Endodermal cell (in vitro differentiated cells): Measurements from ENCODE around the gene NACC1. TPM values are rescaled to one million over a fixed set of nuclear protein-coding genes. Genes with fewer than 3 reads are reported as not detected.
A peak's percentile ranks its signal among the peaks of the same experiment; 100 is the strongest.

Experiments used
- DNase-seq: peaks from one replicate; pipeline ENCODE4 v3.0.0-alpha.2; 2017
- H3K27ac ChIP-seq: 2 replicates; pipeline ENCODE4 v1.5.1; 2013; ENCODE audit warnings: mild to moderate bottlenecking, low read depth, low read length, moderate library complexity
- H3K27me3 ChIP-seq: 2 replicates; pipeline ENCODE4 v1.6.1; 2013; ENCODE audit warnings: mild to moderate bottlenecking, low read length, moderate library complexity; ENCODE audit not compliant: insufficient read depth, control insufficient read depth, poor library complexity, severe bottlenecking
- H3K36me3 ChIP-seq: 2 replicates; pipeline ENCODE4 v1.7.0; 2013; ENCODE audit warnings: mild to moderate bottlenecking, low read length, moderate library complexity; ENCODE audit not compliant: control insufficient read depth, insufficient read depth
- H3K4me1 ChIP-seq: one replicate; pipeline ENCODE4 v1.7.0; 2013; ENCODE audit warnings: low read length; ENCODE audit not compliant: control insufficient read depth, insufficient read depth
- H3K4me3 ChIP-seq: 2 replicates; pipeline ENCODE4 v1.5.1; 2013; ENCODE audit warnings: mild to moderate bottlenecking, low read length, moderate library complexity
- H3K9ac ChIP-seq: 2 replicates; pipeline ENCODE4 v1.6.1; 2013; ENCODE audit warnings: mild to moderate bottlenecking, low read length, moderate library complexity; ENCODE audit not compliant: poor library complexity, severe bottlenecking; ENCODE audit errors: extremely low read depth
- H3K9me3 ChIP-seq: 2 replicates; pipeline ENCODE4 v1.6.1; 2013; ENCODE audit warnings: mild to moderate bottlenecking, low read length, moderate library complexity; ENCODE audit not compliant: control insufficient read depth
- H3K27ac Mint-ChIP-seq: 2 replicates; pipeline ENCODE4 v1.8.0; 2020; ENCODE audit warnings: mixed read lengths
- H3K27me3 Mint-ChIP-seq: 2 replicates; pipeline ENCODE4 v1.8.0; 2021; ENCODE audit warnings: mild to moderate bottlenecking, mixed read lengths; ENCODE audit not compliant: insufficient read depth
- H3K36me3 Mint-ChIP-seq: 2 replicates; pipeline ENCODE4 v1.8.0; 2020; ENCODE audit warnings: low read depth, mixed read lengths
- H3K4me1 Mint-ChIP-seq: 2 replicates; pipeline ENCODE4 v1.8.0; 2020; ENCODE audit warnings: mixed read lengths
- H3K4me3 Mint-ChIP-seq: 2 replicates; pipeline ENCODE4 v1.8.0; 2020; ENCODE audit warnings: mild to moderate bottlenecking, moderate library complexity, mixed read lengths
- H3K9me3 Mint-ChIP-seq: 2 replicates; pipeline ENCODE4 v1.8.0; 2020; ENCODE audit warnings: mild to moderate bottlenecking, mixed read lengths
- WGBS, 2 experiments: methylation state at CpG; one replicate each; pipeline versions ENCODE4 v1.1.5 to v1.1.7; 2013; ENCODE audit warnings: missing lambda C conversion rate in 2 of 2, mixed read lengths in 1 of 2; ENCODE audit not compliant: insufficient coverage in 1 of 2, insufficient read length in 1 of 2; 5-methylcytosine and 5-hydroxymethylcytosine counted together
- total RNA-seq, 2 donors: library from RNA; stranded (reverse); fragmentation: NEBNext Ultra II Directional in 1 of 2; extraction: Animal tissue kit (Norgen Biotek cat#: 25700) in 1 of 2; gene quantifications; 2 replicates in 1 of 2; 3 replicates in 1 of 2; pipeline ENCODE4 v1.2.1, GENCODE V29; 2021
- TF ChIP-seq, protein P1 (sequence below): fragments of 200-600 bp; sonication (generic); conservative IDR thresholded peaks from 2 replicates; pipeline ENCODE4 v1.5.0; 2021; ENCODE audit warnings: antibody characterized with exemption, mild to moderate bottlenecking

The NACC1 gene
- total RNA-seq, 2 donors from 2014 or later = 164 to 172 TPM

GRCh38 chr19:13162724-13163608 is 44.9 kb downstream of the NACC1 start:
- Mint-ChIP-seq H3K27me3 (no peaks in the 10 kb centered on the region), H3K36me3 (no peaks in the 10 kb centered on the region), H3K27ac (peak overlapping the region; percentile 99), H3K9me3 (no peaks in the 10 kb centered on the region), H3K4me3 (peak overlapping the region; percentile 58), H3K4me1 (peaks cover 20% of the 10 kb centered on the region)
- Histone ChIP-seq H3K4me1 (peaks cover 10% of the 10 kb centered on the region), H3K27ac (peak overlapping the region; percentile 97), H3K36me3 (no peaks in the 10 kb centered on the region), H3K9ac (peak overlapping the region; percentile 89), H3K9me3 (no peaks in the 10 kb centered on the region), H3K27me3 (no peaks in the 10 kb centered on the region), H3K4me3 (peak overlapping the region; percentile 83)
- DNase-seq = peak; percentile 98
- TF ChIP-seq, protein P1, sequence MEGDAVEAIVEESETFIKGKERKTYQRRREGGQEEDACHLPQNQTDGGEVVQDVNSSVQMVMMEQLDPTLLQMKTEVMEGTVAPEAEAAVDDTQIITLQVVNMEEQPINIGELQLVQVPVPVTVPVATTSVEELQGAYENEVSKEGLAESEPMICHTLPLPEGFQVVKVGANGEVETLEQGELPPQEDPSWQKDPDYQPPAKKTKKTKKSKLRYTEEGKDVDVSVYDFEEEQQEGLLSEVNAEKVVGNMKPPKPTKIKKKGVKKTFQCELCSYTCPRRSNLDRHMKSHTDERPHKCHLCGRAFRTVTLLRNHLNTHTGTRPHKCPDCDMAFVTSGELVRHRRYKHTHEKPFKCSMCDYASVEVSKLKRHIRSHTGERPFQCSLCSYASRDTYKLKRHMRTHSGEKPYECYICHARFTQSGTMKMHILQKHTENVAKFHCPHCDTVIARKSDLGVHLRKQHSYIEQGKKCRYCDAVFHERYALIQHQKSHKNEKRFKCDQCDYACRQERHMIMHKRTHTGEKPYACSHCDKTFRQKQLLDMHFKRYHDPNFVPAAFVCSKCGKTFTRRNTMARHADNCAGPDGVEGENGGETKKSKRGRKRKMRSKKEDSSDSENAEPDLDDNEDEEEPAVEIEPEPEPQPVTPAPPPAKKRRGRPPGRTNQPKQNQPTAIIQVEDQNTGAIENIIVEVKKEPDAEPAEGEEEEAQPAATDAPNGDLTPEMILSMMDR = no peak
- 3 to 4% methylated on average over 33 to 58 of the region's 58 CpGs for WGBS, 2 experiments

DNA sequence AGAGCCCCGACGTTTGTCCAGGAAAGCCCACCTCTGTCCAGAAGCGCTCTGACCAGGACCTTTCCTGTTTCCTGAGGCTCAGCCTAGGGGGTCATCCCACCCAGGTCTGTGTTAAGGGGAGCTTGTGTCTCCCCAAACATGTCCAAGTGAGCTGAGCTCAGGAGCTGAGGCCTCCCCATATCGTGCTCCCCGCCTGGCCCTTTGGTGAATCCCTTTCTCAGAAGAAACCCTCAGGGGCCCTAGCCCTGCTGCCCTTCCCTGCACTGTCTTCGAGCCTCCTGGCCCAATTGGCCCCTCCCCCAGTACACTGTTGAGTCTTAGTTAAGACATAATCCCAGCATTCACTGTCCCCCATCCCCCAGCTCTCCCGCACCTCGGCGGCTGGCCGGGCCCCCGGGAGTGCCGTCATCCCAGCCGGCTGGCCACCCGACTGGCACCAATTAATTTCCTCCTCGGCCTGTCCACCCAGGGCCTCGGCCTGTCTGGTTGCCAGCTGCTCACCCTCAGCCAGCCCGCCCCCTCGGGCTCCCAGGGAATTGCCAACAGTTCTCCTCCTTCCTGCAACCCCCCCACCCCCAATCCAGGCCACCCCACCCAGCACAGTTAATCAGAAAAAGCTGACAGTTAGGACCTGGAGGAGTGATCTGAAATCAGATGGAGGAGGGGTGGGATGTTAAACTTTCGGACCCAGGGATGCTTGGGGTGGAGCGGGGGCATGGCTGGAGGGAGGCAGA is 45.7 kb downstream of the NACC1 start:
- H3K27me3 ChIP-seq = no peaks in the 10 kb centered on the region
- TF ChIP-seq, protein P1 = no peak
- H3K36me3 Mint-ChIP-seq = no peaks in the 10 kb centered on the region
- no peaks in the 10 kb centered on the region for H3K9me3 Mint-ChIP-seq
- WGBS, 2 experiments = 3 to 5% methylated on average over 10 to 20 of the region's 20 CpGs
- H3K27ac Mint-ChIP-seq = peak overlapping the region; percentile 99
- peak; percentile 94 for DNase-seq
- peak overlapping the region; percentile 58 for H3K4me3 Mint-ChIP-seq
- peak overlapping the region; percentile 89 for H3K9ac ChIP-seq
- H3K4me1 ChIP-seq = peaks cover 10% of the 10 kb centered on the region
- H3K36me3 ChIP-seq = no peaks in the 10 kb centered on the region
- H3K4me1 Mint-ChIP-seq = peaks cover 20% of the 10 kb centered on the region
- H3K9me3 ChIP-seq = no peaks in the 10 kb centered on the region
- no peaks in the 10 kb centered on the region for H3K27me3 Mint-ChIP-seq
- H3K27ac ChIP-seq = peak overlapping the region; percentile 97
- H3K4me3 ChIP-seq = peak overlapping the region; percentile 83

DNA sequence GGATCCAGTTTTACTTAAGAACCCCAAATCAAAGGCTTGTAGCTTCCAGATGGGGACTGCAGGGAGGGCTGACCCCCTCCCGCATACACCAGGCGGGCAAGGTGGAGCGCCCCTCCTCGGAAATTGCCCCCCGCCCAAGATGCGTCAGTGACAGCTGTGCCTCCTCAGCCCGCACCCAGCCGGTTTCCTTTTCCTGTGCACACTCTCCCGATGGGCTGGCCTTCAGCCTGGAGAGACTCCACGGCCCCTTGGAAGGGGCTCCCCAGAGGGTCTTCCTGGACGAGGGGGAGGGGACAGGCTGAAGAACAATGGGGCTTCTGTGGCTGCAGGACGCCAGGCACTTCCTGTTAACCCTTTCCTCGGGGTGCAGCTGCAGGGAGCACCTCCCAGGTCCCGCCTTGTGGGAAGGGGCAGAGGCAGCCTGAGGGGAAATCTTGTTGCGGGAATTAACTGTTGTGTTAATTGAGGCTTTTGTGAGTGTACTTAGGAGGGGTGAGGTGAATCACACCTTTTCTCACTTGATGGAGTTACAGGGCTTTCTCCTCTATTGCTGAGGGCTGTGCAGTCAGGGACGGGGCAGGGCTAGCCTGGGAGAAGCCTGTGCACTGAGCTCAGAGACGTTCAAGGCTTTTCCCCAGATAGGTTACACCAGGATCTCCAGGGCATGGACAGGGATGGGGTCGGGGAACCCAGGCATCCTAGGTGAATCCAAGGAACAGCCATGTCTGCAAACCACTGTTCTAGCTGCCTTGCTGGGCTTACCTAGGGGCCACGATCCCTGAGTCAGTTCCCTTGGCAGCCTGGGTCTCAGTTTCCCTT is 46.5 kb downstream of the NACC1 start:
- 2 to 7% methylated on average over 15 to 19 of the region's 19 CpGs for WGBS, 2 experiments
- H3K36me3 ChIP-seq = no peaks in the 10 kb centered on the region
- Mint-ChIP-seq H3K4me1 (peaks cover 20% of the 10 kb centered on the region), H3K4me3 (peak overlapping the region; percentile 58), H3K9me3 (no peaks in the 10 kb centered on the region), H3K36me3 (no peaks in the 10 kb centered on the region), H3K27ac (peak overlapping the region; percentile 99), H3K27me3 (no peaks in the 10 kb centered on the region)
- H3K27me3 ChIP-seq = no peaks in the 10 kb centered on the region
- H3K27ac ChIP-seq = peak overlapping the region; percentile 97
- H3K4me1 ChIP-seq = peaks cover 10% of the 10 kb centered on the region
- H3K9ac ChIP-seq = peak overlapping the region; percentile 89
- H3K4me3 ChIP-seq = peak overlapping the region; percentile 83
- DNase-seq = peak; percentile 98
- H3K9me3 ChIP-seq = no peaks in the 10 kb centered on the region
- TF ChIP-seq, protein P1 = no peak
